ENCODE results near the gene AKAP13. TPM values are rescaled to one million over a fixed set of nuclear protein-coding genes. Genes with fewer than 3 reads are reported as not detected.

AKAP13 gene
- polyA plus RNA-seq, 1 of the 3 experiments (the other 2 are of a cell fraction) = 8.4 TPM

GRCh38 chr15:85509973-85510372 is 129.6 kb downstream of the AKAP13 start (continued):
- TF ChIP-seq, protein P1, sequence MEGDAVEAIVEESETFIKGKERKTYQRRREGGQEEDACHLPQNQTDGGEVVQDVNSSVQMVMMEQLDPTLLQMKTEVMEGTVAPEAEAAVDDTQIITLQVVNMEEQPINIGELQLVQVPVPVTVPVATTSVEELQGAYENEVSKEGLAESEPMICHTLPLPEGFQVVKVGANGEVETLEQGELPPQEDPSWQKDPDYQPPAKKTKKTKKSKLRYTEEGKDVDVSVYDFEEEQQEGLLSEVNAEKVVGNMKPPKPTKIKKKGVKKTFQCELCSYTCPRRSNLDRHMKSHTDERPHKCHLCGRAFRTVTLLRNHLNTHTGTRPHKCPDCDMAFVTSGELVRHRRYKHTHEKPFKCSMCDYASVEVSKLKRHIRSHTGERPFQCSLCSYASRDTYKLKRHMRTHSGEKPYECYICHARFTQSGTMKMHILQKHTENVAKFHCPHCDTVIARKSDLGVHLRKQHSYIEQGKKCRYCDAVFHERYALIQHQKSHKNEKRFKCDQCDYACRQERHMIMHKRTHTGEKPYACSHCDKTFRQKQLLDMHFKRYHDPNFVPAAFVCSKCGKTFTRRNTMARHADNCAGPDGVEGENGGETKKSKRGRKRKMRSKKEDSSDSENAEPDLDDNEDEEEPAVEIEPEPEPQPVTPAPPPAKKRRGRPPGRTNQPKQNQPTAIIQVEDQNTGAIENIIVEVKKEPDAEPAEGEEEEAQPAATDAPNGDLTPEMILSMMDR (IDR thresholded peaks at IDR 0.05) = no peak
- TF ChIP-seq, protein P2, sequence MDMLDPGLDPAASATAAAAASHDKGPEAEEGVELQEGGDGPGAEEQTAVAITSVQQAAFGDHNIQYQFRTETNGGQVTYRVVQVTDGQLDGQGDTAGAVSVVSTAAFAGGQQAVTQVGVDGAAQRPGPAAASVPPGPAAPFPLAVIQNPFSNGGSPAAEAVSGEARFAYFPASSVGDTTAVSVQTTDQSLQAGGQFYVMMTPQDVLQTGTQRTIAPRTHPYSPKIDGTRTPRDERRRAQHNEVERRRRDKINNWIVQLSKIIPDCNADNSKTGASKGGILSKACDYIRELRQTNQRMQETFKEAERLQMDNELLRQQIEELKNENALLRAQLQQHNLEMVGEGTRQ (IDR thresholded peaks at IDR 0.05; ENCODE audit: borderline replicate concordance, low read depth, low read length) = no peak
- no peak for TF ChIP-seq ELF1 (IDR thresholded peaks at IDR 0.05)
- TF ChIP-seq RCOR1 (IDR thresholded peaks at IDR 0.05; ENCODE audit: low read length) = no peak
- no peak for TF ChIP-seq NFIC (IDR thresholded peaks at IDR 0.05; ENCODE audit: borderline replicate concordance)
- no peak for TF ChIP-seq RFX5 (IDR thresholded peaks at IDR 0.05; ENCODE audit: low read length)
- no peak for TF ChIP-seq GATA2 (CRISPR knock-in tag; IDR thresholded peaks at IDR 0.05)

DNA sequence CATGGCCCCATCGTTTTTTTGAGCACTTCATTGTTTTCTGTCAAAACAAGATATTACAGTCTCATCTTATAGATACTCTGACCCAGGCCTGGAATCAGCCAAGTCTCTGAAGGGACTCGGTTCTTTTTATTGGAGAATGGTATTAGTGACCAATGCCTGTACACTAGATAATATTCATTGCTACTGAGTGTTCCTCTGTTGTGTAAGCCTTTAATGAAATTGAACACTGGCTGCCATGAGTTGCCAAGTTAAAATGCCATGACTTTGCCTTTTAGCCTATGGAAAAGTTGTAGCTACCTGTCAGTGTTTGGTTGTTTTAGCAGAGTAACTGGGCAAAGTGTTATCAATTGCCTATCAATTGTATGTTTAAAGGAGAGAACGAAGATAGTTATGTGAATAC is 134.0 kb downstream of the AKAP13 start:
- CTCF ChIA-PET = interaction anchor here (1.4 kb wide), 1 partner anchor 218 kb away, joined by 4 read pairs; no protein-coding TSS in a partner anchor
- peaks cover 8% of the 10 kb centered on the region; the same call in 1 of the 2 replicates for H4K20me1 ChIP-seq (ENCODE audit: insufficient read depth)
- 82% methylated on average over 3 of the region's 3 CpGs for WGBS (ENCODE audit: low lambda C conversion rate)
- TF ChIP-seq SIN3A (IDR thresholded peaks at IDR 0.05; ENCODE audit: borderline replicate concordance, low read depth, low read length) (no peak), IRF3 (IDR thresholded peaks at IDR 0.05; ENCODE audit: low read depth, low read length) (no peak), POLR2AphosphoS5 (IDR thresholded peaks at IDR 0.05; ENCODE audit: low read depth, low read length) (no peak), TCF12 (IDR thresholded peaks at IDR 0.05) (no peak), JUND (IDR thresholded peaks at IDR 0.05) (no peak), RAD21 (IDR thresholded peaks at IDR 0.05; ENCODE audit: low read length) (no peak), RFX5 (IDR thresholded peaks at IDR 0.05; ENCODE audit: low read length) (no peak), NFIC (IDR thresholded peaks at IDR 0.05; ENCODE audit: borderline replicate concordance) (no peak), MEF2A (IDR thresholded peaks at IDR 0.05; ENCODE audit: borderline replicate concordance, low read depth) (no peak), TAF1 (IDR thresholded peaks at IDR 0.05; ENCODE audit: borderline replicate concordance, low read depth, low read length) (no peak), ELF1 (IDR thresholded peaks at IDR 0.05) (no peak), ZBTB33 (IDR thresholded peaks at IDR 0.05; ENCODE audit: borderline replicate concordance, low read depth) (no peak), TEAD4 (IDR thresholded peaks at IDR 0.05; ENCODE audit: borderline replicate concordance, insufficient read depth) (no peak), REST (IDR thresholded peaks at IDR 0.05; ENCODE audit: low read depth, low read length) (no peak), NRF1 (IDR thresholded peaks at IDR 0.05; ENCODE audit: low read depth, low read length) (no peak), FOSL2 (IDR thresholded peaks at IDR 0.05; ENCODE audit: borderline replicate concordance, low read depth) (no peak), MXI1 (IDR thresholded peaks at IDR 0.05; ENCODE audit: low read depth, low read length) (no peak), EP300 (IDR thresholded peaks at IDR 0.05; ENCODE audit: borderline replicate concordance in 1 of 2, low read depth in 1 of 2, low read length in 1 of 2) (no peak)
- TF ChIP-seq, protein P3, sequence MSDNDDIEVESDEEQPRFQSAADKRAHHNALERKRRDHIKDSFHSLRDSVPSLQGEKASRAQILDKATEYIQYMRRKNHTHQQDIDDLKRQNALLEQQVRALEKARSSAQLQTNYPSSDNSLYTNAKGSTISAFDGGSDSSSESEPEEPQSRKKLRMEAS (IDR thresholded peaks at IDR 0.05; ENCODE audit: low read depth) = no peak

More for the DNA sequence above, 134.0 kb downstream of the AKAP13 start:
- H3K79me2 ChIP-seq (ENCODE audit: insufficient read depth) = peaks cover 54% of the 10 kb centered on the region
- H3K36me3 ChIP-seq (replicated peaks in 1 of 2; ENCODE audit: control insufficient read depth in 1 of 2, insufficient read depth in 2 of 2, low read length in 1 of 2) = no peaks in the 10 kb centered on the region
- H3K9me3 ChIP-seq = no peaks in the 10 kb centered on the region
- no peak overlapping the region for H3K9ac ChIP-seq
- H3K27ac ChIP-seq (ENCODE audit: low read depth in 2 of 2, low read length in 1 of 2) = no peak overlapping the region
- no peak overlapping the region for H3K4me2 ChIP-seq
- POLR2A ChIA-PET = no interaction called here
- H3K9me2 ChIP-seq = no peaks in the 10 kb centered on the region
- H3K4me3 ChIP-seq (ENCODE audit: low read depth in 2 of 2, low read length in 1 of 2) = no peak overlapping the region
- no peaks in the 10 kb centered on the region for H3F3A ChIP-seq (replicated peaks; ENCODE audit: insufficient read depth)
- no peaks in the 10 kb centered on the region for H3K27me3 ChIP-seq (ENCODE audit: insufficient read depth)
- no peak overlapping the region for H2AFZ ChIP-seq (ENCODE audit: low read depth)
- DNase-seq = no peak
- H3K4me1 ChIP-seq (ENCODE audit: control insufficient read depth in 1 of 2, insufficient read depth in 2 of 2, low read depth in 1 of 2, low read length in 1 of 2) = peaks cover 0 to 5% of the 10 kb centered on the region in 2 experiments; a peak in 2 of 4 replicates

All from SK-N-SH (cell line).